ENCODE measurements around the gene PEAK1. TPM values are rescaled to one million over a fixed set of nuclear protein-coding genes. Genes with fewer than 3 reads are reported as not detected.
"Not testable (repeated sequence)": the region's sequence is repeated elsewhere in the genome, so short reads cannot be mapped to it uniquely, and the experiment has no call there.

The PEAK1 gene
- total RNA-seq, 4 donors from 2014 or later = 31.0 to 49.3 (median 35.0) TPM

- Histone ChIP-seq H3K9me3 (no peaks in the 10 kb centered on the region), H3K36me3 (no peaks in the 10 kb centered on the region), H3K4me1 (no peaks in the 10 kb centered on the region), H3K27ac (no peak overlapping the region), H3K27me3 (no peaks in the 10 kb centered on the region), H3K4me3 (replicated peaks in 1 of 3) (no peak overlapping the region)
- intact Hi-C loops (cut with DNase I) = no loop called here
- TF ChIP-seq, protein P1, sequence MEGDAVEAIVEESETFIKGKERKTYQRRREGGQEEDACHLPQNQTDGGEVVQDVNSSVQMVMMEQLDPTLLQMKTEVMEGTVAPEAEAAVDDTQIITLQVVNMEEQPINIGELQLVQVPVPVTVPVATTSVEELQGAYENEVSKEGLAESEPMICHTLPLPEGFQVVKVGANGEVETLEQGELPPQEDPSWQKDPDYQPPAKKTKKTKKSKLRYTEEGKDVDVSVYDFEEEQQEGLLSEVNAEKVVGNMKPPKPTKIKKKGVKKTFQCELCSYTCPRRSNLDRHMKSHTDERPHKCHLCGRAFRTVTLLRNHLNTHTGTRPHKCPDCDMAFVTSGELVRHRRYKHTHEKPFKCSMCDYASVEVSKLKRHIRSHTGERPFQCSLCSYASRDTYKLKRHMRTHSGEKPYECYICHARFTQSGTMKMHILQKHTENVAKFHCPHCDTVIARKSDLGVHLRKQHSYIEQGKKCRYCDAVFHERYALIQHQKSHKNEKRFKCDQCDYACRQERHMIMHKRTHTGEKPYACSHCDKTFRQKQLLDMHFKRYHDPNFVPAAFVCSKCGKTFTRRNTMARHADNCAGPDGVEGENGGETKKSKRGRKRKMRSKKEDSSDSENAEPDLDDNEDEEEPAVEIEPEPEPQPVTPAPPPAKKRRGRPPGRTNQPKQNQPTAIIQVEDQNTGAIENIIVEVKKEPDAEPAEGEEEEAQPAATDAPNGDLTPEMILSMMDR (IDR thresholded peaks at IDR 0.05) = no peak
- TF ChIP-seq POLR2A (IDR thresholded peaks at IDR 0.05) = no peak
- DNase-seq = no peak
- WGBS, 2 donors = 70 to 79% methylated on average over 2 of the region's 2 CpGs
Observed at GRCh38 chr15:77282333-77282732, 137.6 kb downstream of the PEAK1 start.

DNA sequence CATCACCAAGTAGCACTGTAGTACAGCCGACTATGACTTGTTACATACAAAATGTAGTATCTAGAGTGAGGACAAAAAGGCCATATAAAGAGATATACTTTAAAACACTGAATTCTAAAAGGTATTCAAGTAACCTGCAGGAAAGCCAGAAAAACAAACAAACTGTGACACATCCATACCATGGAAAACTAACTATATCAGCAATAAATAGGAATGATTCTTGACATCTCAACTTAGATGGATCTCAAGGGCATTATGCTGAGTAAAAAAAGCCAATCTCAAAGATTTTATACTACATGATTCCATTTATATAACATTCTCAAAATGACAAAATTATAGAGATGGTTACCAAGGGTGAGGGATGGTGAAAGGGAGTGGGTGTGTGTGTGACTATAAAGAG lies 143.0 kb downstream of the PEAK1 start:
- no peaks in the 10 kb centered on the region for H3K9me3 ChIP-seq
- no peak for TF ChIP-seq POLR2A (IDR thresholded peaks at IDR 0.05)
- TF ChIP-seq, protein P1 (IDR thresholded peaks at IDR 0.05) = no peak
- H3K36me3 ChIP-seq = no peaks in the 10 kb centered on the region
- H3K27me3 ChIP-seq = no peaks in the 10 kb centered on the region
- H3K4me3 ChIP-seq (replicated peaks in 1 of 3) = no peak overlapping the region
- H3K4me1 ChIP-seq = no peaks in the 10 kb centered on the region
- no peak for DNase-seq
- H3K27ac ChIP-seq = no peak overlapping the region
- 92 to 96% methylated on average over 1 of the region's 1 CpG for WGBS, 2 donors
- intact Hi-C loops (cut with DNase I) = no loop called here

DNA sequence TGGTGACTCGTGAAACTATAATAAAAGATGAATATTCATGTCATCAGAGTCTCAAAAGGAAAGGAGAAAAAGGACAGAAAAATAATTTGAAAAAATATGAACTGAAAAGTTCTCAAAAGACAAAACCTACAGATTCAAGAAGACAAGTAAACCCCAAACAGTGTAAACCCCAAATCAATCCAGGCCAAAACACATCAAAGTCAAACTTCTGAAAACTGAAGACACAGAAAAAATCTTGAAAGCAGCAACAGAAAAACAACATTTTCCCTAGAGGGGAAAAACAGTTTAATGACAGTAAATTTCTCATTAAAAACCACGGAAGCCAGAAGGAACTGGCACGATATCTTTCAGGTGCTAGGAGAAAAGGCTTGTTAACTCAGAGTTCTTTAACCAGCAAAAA lies 143.8 kb downstream of the PEAK1 start:
- DNase-seq = no peak
- H3K4me3 ChIP-seq (replicated peaks in 1 of 3) = no peak overlapping the region
- no peak overlapping the region for H3K27ac ChIP-seq
- TF ChIP-seq, protein P1 (IDR thresholded peaks at IDR 0.05) = no peak
- no peak for TF ChIP-seq POLR2A (IDR thresholded peaks at IDR 0.05)
- H3K4me1 ChIP-seq = no peaks in the 10 kb centered on the region
- H3K27me3 ChIP-seq = no peaks in the 10 kb centered on the region
- 84 to 86% methylated on average over 3 of the region's 3 CpGs for WGBS, 2 donors
- intact Hi-C loops (cut with DNase I) = no loop called here
- no peaks in the 10 kb centered on the region for H3K9me3 ChIP-seq
- no peaks in the 10 kb centered on the region for H3K36me3 ChIP-seq

DNA sequence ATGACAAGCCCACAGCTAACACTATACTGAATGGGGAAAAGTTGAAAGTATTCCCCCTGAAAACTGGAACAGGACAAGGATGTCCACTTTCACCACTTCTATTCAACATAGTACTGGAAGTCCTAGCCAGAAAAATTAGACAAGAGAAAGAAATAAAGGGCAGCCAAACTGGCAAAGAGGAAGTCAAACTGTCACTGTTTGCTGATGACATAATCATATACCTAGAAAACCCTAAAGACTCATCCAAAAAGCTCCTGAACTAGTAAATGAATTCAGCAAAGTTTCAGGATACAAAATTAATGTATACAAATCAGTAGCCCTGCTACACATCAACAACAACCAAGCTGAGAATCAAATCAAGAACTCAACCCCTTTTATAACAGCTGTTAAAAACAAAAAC lies 146.8 kb downstream of the PEAK1 start:
- H3K4me1 ChIP-seq; H3K9me3 ChIP-seq; intact Hi-C loops (cut with DNase I); H3K36me3 ChIP-seq; H3K27me3 ChIP-seq; DNase-seq; H3K4me3 ChIP-seq (replicated peaks in 1 of 3); H3K27ac ChIP-seq: not testable (repeated sequence)

- no peaks in the 10 kb centered on the region for H3K36me3 ChIP-seq
- TF ChIP-seq, protein P1 (IDR thresholded peaks at IDR 0.05) = no peak
- TF ChIP-seq POLR2A (IDR thresholded peaks at IDR 0.05) = no peak
- H3K4me1 ChIP-seq = no peaks in the 10 kb centered on the region
- no peak overlapping the region for H3K4me3 ChIP-seq (replicated peaks in 1 of 3)
- no peaks in the 10 kb centered on the region for H3K9me3 ChIP-seq
- intact Hi-C loops (cut with DNase I) = no loop called here
- no peaks in the 10 kb centered on the region for H3K27me3 ChIP-seq
- no peak overlapping the region for H3K27ac ChIP-seq
- no peak for DNase-seq
- 89 to 96% methylated on average over 3 to 5 of the region's 5 CpGs for whole genome bisulfite sequencing, 2 donors
Observed at GRCh38 chr15:77266708-77267386, 153.1 kb downstream of the PEAK1 start.
